Measurements from ENCODE around the gene HIGD1A. TPM values are rescaled to one million over a fixed set of nuclear protein-coding genes. Genes with fewer than 3 reads are reported as not detected.

HIGD1A gene
- total and polyA plus RNA-seq, 10 of the 15 experiments (the other 5 are each of a cell fraction or from before 2014, with no cell fraction given): 73.9 to 487 (median 175) TPM

DNA sequence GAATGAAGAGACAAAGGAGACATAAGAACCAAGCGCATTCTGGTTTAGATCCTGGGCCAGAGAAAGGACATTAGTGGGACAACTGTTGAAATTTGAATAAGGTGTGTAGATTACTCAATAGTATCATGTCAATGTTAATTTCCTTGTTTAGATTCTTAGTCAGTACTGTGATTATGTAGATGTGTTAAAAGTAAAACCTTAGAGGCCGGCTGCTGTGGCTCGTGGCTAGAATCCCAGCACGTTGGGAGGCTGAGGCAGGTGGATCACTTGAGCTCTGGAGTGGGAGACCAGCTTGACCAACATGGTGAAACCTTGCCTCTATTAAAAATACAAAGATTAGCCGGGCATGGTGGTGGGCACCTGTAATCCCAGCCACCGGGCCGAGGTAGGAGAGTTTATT, 44.7 kb upstream of the HIGD1A start:
- ATAC-seq (no peak), FAIRE-seq (no peak), DNase-seq (ENCODE audit: low read depth, low spot score) (no peak)
- POLR2A ChIA-PET: no interaction called here
- CTCF ChIA-PET: interaction anchor here (1.3 to 5.2 kb wide), 2 partner anchors 10 to 104 kb away, joined by 3 to 24 read pairs; no protein-coding TSS in a partner anchor
- Histone ChIP-seq H4K20me1 (ENCODE audit: control insufficient read depth, insufficient read depth) (no peaks in the 10 kb centered on the region), H3K9me3 (replicated peaks; ENCODE audit: control insufficient read depth, insufficient read depth, low read length) (no peaks in the 10 kb centered on the region), H3K79me2 (ENCODE audit: control insufficient read depth, insufficient read depth, low read length) (no peaks in the 10 kb centered on the region), H3K4me2 (ENCODE audit: control insufficient read depth, insufficient read depth) (no peak overlapping the region), H3K4me1 (ENCODE audit: control insufficient read depth, insufficient read depth, low read length) (peaks cover 5% of the 10 kb centered on the region), H3K9ac (ENCODE audit: control insufficient read depth, insufficient read depth, low read length) (no peak overlapping the region), H2AFZ (ENCODE audit: control insufficient read depth, low read depth, low read length) (no peak overlapping the region), H3K36me3 (ENCODE audit: control insufficient read depth in 2 of 2, insufficient read depth in 2 of 2, low read length in 1 of 2) (no peaks in the 10 kb centered on the region), H3K27me3 (replicated peaks in 1 of 2; ENCODE audit: control insufficient read depth in 2 of 2, insufficient read depth in 2 of 2, low read length in 1 of 2) (no peaks in the 10 kb centered on the region), H3K4me3 (no peak overlapping the region), H3K27ac (ENCODE audit: control insufficient read depth, insufficient read depth) (no peak overlapping the region)
- RAD21 ChIA-PET (ENCODE audit: unreplicated experiment): no interaction called here
- WGBS (ENCODE audit: insufficient coverage, insufficient replicate concordance, low lambda C conversion rate, missing lambda C conversion rate): 93% methylated on average over 7 of the region's 7 CpGs
- intact Hi-C loops (cut with micrococcal nuclease; ENCODE audit: unreplicated experiment): no loop called here
- no TSS peak for BruUV-seq (replicated peaks)
- SMC1A ChIA-PET (ENCODE audit: uncharacterized antibody, unreplicated experiment): no interaction called here
- in situ Hi-C loops (cut with MboI): no loop called here
- TF ChIP-seq, protein P1, sequence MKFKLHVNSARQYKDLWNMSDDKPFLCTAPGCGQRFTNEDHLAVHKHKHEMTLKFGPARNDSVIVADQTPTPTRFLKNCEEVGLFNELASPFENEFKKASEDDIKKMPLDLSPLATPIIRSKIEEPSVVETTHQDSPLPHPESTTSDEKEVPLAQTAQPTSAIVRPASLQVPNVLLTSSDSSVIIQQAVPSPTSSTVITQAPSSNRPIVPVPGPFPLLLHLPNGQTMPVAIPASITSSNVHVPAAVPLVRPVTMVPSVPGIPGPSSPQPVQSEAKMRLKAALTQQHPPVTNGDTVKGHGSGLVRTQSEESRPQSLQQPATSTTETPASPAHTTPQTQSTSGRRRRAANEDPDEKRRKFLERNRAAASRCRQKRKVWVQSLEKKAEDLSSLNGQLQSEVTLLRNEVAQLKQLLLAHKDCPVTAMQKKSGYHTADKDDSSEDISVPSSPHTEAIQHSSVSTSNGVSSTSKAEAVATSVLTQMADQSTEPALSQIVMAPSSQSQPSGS (IDR thresholded peaks at IDR 0.05; ENCODE audit: low read length): no peak
- TF ChIP-seq CBX5 (IDR thresholded peaks at IDR 0.05; ENCODE audit: low read depth) (no peak), ZBTB40 (IDR thresholded peaks at IDR 0.05; ENCODE audit: borderline replicate concordance) (no peak), ZNF217 (IDR thresholded peaks at IDR 0.05) (no peak), JUND (IDR thresholded peaks at IDR 0.05; ENCODE audit: low read depth, low read length) (no peak), FOXM1 (IDR thresholded peaks at IDR 0.05; ENCODE audit: low read depth, low read length) (no peak), IKZF1 (conservative IDR thresholded peaks at IDR 0.05) (no peak), RAD51 (IDR thresholded peaks at IDR 0.05) (no peak), SPI1 (IDR thresholded peaks at IDR 0.05; ENCODE audit: borderline replicate concordance, insufficient read depth, low read depth, low read length) (no peak), PKNOX1 (IDR thresholded peaks at IDR 0.05) (no peak), ZBED1 (IDR thresholded peaks at IDR 0.05; ENCODE audit: borderline replicate concordance) (no peak)
- TF ChIP-seq, protein P2, sequence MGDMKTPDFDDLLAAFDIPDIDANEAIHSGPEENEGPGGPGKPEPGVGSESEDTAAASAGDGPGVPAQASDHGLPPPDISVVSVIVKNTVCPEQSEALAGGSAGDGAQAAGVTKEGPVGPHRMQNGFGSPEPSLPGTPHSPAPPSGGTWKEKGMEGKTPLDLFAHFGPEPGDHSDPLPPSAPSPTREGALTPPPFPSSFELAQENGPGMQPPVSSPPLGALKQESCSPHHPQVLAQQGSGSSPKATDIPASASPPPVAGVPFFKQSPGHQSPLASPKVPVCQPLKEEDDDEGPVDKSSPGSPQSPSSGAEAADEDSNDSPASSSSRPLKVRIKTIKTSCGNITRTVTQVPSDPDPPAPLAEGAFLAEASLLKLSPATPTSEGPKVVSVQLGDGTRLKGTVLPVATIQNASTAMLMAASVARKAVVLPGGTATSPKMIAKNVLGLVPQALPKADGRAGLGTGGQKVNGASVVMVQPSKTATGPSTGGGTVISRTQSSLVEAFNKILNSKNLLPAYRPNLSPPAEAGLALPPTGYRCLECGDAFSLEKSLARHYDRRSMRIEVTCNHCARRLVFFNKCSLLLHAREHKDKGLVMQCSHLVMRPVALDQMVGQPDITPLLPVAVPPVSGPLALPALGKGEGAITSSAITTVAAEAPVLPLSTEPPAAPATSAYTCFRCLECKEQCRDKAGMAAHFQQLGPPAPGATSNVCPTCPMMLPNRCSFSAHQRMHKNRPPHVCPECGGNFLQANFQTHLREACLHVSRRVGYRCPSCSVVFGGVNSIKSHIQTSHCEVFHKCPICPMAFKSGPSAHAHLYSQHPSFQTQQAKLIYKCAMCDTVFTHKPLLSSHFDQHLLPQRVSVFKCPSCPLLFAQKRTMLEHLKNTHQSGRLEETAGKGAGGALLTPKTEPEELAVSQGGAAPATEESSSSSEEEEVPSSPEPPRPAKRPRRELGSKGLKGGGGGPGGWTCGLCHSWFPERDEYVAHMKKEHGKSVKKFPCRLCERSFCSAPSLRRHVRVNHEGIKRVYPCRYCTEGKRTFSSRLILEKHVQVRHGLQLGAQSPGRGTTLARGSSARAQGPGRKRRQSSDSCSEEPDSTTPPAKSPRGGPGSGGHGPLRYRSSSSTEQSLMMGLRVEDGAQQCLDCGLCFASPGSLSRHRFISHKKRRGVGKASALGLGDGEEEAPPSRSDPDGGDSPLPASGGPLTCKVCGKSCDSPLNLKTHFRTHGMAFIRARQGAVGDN (IDR thresholded peaks at IDR 0.05): no peak
- TF ChIP-seq, protein P3, sequence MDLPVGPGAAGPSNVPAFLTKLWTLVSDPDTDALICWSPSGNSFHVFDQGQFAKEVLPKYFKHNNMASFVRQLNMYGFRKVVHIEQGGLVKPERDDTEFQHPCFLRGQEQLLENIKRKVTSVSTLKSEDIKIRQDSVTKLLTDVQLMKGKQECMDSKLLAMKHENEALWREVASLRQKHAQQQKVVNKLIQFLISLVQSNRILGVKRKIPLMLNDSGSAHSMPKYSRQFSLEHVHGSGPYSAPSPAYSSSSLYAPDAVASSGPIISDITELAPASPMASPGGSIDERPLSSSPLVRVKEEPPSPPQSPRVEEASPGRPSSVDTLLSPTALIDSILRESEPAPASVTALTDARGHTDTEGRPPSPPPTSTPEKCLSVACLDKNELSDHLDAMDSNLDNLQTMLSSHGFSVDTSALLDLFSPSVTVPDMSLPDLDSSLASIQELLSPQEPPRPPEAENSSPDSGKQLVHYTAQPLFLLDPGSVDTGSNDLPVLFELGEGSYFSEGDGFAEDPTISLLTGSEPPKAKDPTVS (IDR thresholded peaks at IDR 0.05; ENCODE audit: low read depth, low read length): no peak

Measured in GM12878 (cell line).